HG02852 (cell line): ENCODE data around the gene SCMH1.
"Not testable (repeated sequence)": the region's sequence is repeated elsewhere in the genome, so short reads cannot be mapped to it uniquely, and the experiment has no call there.

Source experiments
- ATAC-seq: cut with Tn5 transposase; IDR thresholded peaks from one replicate; pipeline ENCODE4 v1.9.1; 2021; ENCODE audit warnings: mild to moderate bottlenecking, moderate library complexity; ENCODE audit not compliant: unreplicated experiment

SCMH1 gene

GRCh38 chr1:41217441-41217840, 24.7 kb downstream of the SCMH1 start:
- ATAC-seq: no peak

GRCh38 chr1:41215623-41216022, 26.5 kb downstream of the SCMH1 start:
- ATAC-seq: no peak

DNA sequence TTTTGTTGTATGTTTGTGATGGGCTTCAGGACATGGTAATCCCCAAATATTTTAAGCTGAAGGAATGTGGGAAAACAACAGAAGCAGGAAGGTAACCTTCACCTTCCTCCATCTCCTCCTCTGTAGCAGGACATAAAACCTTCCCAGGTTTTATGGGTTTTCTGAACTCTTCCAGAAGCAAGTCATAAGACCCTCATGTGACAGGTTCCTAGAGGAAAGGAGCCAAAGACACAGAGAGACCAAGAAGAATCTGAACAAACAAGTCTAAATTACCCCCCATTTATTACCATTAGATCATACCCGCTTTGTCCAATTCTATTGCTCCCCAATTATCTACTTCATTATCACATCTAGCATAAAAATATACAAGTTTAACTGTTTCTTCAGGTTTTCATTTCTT, 28.8 kb downstream of the SCMH1 start:
- no peak for ATAC-seq

DNA sequence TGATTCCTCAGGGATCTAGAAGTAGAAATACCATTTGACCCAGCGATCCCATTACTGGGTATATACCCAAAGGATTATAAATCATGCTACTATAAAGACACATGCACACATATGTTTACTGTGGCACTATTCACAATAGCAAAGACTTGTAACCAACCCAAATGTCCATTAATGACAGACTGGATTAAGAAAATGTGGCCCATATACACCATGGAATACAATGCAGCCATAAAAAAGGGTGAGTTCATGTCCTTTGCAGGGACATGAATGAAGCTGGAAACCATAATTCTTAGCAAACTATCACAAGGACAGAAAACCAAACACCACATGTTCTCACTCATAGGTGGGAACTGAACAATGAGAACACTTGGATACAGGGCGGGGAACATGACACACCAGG, 30.5 kb downstream of the SCMH1 start:
- not testable (repeated sequence) for ATAC-seq

DNA sequence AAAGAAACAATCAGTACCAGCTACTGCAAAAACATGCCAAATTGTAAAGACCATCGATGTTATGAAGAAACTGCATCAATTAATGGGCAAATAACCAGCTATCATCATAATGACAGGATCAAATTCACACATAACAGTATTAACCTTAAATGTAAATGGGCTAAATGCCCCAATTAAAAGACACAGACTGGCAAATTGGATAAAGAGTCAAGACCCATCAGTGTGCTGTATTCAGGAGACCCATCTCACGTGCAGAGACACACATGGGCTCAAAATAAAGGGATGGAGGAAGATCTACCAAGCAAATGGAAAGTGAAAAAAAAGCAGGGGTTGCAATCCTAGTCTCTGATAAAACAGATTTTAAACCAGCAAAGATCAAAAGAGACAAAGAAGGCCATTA, 35.1 kb downstream of the SCMH1 start:
- ATAC-seq: not testable (repeated sequence)

GRCh38 chr1:41200728-41201127, 41.4 kb downstream of the SCMH1 start:
- ATAC-seq: no peak

DNA sequence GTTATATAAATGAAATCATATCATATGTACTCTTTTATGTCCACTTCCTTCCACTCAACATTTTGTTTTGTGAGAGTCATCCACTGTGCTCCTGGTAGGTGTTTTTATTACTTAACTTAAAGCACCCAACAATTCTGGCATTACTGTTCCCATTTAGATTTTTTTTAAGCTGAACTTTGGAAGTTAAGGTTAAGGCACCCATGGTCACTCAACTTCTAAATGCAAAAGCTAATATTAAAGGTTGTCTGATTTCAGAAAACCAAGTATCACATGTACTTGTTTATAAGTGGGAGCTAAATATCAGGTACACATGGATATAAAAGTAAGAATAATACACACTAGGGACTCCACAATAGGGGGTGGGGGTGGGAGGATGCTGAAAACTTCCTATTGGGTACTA, 42.7 kb downstream of the SCMH1 start:
- no peak for ATAC-seq

GRCh38 chr1:41192456-41193178, 49.5 kb downstream of the SCMH1 start:
- no peak for ATAC-seq

DNA sequence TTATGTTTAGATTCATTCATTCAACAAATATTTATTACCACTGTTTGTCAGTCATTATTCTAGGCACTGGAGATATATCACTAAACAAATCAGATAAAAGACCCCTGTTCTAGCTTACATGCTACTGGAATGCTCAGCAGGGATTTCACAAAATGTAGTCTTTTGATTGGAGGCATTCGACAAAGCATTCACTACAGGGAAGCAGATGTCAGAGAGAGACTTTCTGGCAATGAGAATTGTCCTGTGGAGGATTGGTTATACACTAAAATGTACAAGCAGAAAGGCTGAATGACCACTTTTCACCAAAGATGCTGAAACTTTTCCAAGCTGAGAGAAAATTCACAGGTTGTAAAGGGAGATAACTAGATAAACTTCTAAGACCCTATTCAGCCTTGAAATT, 57.7 kb downstream of the SCMH1 start:
- no peak for ATAC-seq

- not testable (repeated sequence) for ATAC-seq
Observed at GRCh38 chr1:41178230-41178629, 63.9 kb downstream of the SCMH1 start.

GRCh38 chr1:41175546-41175945, 66.6 kb downstream of the SCMH1 start:
- no peak for ATAC-seq

GRCh38 chr1:41174170-41174569, 67.9 kb downstream of the SCMH1 start:
- ATAC-seq: no peak

- no peak for ATAC-seq
Observed at GRCh38 chr1:41173651-41174050, 68.5 kb downstream of the SCMH1 start.

DNA sequence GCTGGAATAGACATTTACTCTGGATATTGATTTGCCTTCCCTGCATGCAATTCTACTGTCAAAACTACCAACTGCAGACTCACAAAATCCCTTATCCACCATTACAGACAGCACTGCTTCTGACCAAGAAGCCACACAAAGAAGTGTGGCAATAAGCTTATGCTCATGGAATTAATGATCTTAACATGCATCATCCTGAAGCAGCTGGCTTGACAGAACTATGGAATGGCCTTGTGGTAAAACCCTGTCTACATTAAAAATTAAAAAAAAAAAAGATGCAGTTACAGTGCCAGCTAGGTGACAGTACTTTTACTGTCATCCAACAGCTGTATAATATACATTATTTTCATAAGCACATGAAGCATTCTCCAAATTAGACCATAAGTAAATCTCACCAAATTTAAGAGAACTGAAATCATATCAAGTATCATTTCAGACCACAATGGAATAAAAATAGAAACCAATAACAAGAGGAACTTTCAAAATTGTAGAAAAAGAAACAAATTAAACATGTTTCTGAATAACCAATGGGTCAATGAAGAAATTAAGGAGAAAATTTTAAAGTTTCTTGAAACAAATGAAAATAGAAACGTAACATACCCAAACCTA, 70.7 kb downstream of the SCMH1 start:
- no peak for ATAC-seq

DNA sequence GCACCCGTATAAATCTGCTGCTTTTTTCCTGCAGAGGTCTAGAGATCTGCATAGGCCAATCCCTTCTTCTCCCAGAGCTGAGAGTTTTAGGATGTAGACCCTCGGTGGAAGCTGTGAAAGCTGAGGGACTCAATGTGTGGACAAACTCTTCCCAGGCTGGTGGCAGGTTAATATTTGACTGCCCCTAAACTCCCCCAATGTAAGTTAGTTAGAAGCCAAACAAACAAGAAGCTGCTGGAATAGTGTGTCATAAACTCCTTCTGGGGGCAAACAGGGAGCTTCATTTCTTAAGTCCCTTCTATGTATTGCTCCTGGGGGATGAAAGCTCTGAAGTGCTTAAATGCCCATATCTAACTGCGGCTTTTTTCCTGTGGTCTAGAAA, 72.3 kb downstream of the SCMH1 start:
- no peak for ATAC-seq

- no peak for ATAC-seq
Observed at GRCh38 chr1:41169066-41169798, 72.9 kb downstream of the SCMH1 start.

DNA sequence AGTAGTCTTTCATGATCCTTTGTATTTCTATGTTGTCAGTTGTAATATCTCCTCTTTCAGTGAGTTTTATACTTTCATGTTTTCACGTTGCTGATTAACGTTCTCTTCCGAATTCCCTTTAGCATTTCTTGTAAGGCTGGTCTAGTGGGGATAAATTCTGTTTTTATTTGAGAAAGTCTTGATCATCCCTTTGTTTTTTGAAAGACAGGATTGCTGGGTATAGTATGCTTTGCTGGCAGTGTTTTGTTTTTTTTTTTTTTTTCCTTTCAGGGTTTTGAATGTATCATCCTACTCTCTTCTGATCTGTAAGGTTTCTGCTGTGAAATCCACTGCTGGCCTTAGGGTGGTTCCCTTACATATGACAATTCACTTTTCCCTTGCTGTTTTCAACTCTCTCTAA, 74.4 kb downstream of the SCMH1 start:
- ATAC-seq: no peak

- no peak for ATAC-seq
Observed at GRCh38 chr1:41164727-41165126, 77.4 kb downstream of the SCMH1 start.

GRCh38 chr1:41162441-41162840, 79.7 kb downstream of the SCMH1 start:
- ATAC-seq: no peak

DNA sequence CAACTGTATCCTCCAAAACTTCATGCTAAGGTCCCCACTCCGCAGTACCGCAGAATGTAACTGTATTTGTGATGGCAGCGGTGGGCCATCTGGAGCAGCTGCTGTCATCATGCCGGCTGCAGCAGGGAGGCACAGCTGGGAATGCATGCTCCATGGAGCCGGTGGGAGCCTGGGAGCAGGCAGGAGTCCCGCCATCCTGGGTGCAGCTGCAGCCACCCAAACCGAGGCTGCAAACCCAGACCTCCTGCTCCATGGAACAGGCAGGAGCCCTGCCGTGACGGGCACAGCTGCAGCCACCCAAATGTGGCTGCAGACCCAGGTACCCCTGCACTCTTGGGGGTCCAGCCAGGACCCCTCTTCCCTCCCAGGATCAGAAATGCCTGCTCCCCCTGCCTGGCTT, 80.3 kb downstream of the SCMH1 start:
- ATAC-seq: no peak

GRCh38 chr1:41160498-41161110, 81.5 kb downstream of the SCMH1 start:
- ATAC-seq: no peak

DNA sequence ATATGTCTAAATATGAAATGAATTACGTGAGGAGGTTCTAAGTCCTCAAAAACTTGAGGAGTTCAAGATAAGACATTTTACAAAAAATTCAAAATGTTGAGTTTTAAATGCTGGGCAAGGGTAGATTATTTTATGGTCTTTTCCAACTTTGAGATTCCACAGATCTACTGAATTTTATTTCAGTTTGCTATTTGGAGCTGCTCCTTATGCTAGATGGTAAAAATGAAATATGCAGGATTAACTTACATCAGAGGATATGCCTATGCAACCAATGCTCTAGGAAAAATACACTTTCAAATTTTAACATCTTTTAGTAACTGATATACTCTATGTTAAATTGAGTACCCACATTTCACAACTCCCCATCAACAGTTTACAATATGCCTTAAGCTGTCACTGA, 83.1 kb downstream of the SCMH1 start:
- ATAC-seq: no peak
